ENCODE measurements around the gene ARRB1. TPM values are rescaled to one million over a fixed set of nuclear protein-coding genes. Genes with fewer than 3 reads are reported as not detected.
"Not testable (repeated sequence)": the region's sequence is repeated elsewhere in the genome, so short reads cannot be mapped to it uniquely, and the experiment has no call there.

The ARRB1 gene
- polyA plus RNA-seq, 1 experiment: 15.7 TPM

GRCh38 chr11:75365711-75366181 lies 14.3 kb upstream of the ARRB1 start:
- no peak for TF ChIP-seq CTCF (IDR thresholded peaks at IDR 0.05; ENCODE audit: insufficient read depth, low read depth, low read length)
- CTCF ChIA-PET: interaction anchor here (0.6 to 0.8 kb wide), 2 partner anchors 22 to 85 kb away, joined by 3 read pairs; no protein-coding TSS in a partner anchor
- peaks cover 8% of the 10 kb centered on the region for H3K27me3 ChIP-seq (ENCODE audit: control insufficient read depth, insufficient read depth, low read length)

GRCh38 chr11:75362285-75362684 lies 10.8 kb upstream of the ARRB1 start:
- DNase-seq (ENCODE audit: low read depth); POLR2A ChIA-PET; H3K4me3 ChIP-seq (ENCODE audit: low read depth, low read length); H3K36me3 ChIP-seq (ENCODE audit: control insufficient read depth, insufficient read depth, low read length); H3K27me3 ChIP-seq (ENCODE audit: control insufficient read depth, insufficient read depth, low read length): not testable (repeated sequence)
- CTCF ChIA-PET: interaction anchor here (0.7 to 2.2 kb wide), 7 partner anchors 9 to 46 kb away, joined by 3 to 8 read pairs (median 3); no protein-coding TSS in a partner anchor

More at GRCh38 chr11:75365711-75366181, 14.3 kb upstream of the ARRB1 start:
- H3K36me3 ChIP-seq (ENCODE audit: control insufficient read depth, insufficient read depth, low read length): no peaks in the 10 kb centered on the region
- no peak for DNase-seq (ENCODE audit: low read depth)
- POLR2A ChIA-PET: no interaction called here
- H3K4me3 ChIP-seq (ENCODE audit: low read depth, low read length): no peak overlapping the region

- no peak for DNase-seq (ENCODE audit: low read depth)
- ChIA-PET CTCF (interaction anchor here (1.1 to 2.0 kb wide), 2 partner anchors 28 to 77 kb away, joined by 3 to 5 read pairs; no protein-coding TSS in a partner anchor), POLR2A (no interaction called here)
- Histone ChIP-seq H3K27me3 (ENCODE audit: control insufficient read depth, insufficient read depth, low read length) (no peaks in the 10 kb centered on the region), H3K4me3 (ENCODE audit: low read depth, low read length) (no peak overlapping the region), H3K36me3 (ENCODE audit: control insufficient read depth, insufficient read depth, low read length) (no peaks in the 10 kb centered on the region)
- no peak for TF ChIP-seq CTCF (IDR thresholded peaks at IDR 0.05; ENCODE audit: insufficient read depth, low read depth, low read length)
These were observed 5.2 kb upstream of the ARRB1 start for GRCh38 chr11:75356613-75357012.

GRCh38 chr11:75355051-75355450 lies 3.6 kb upstream of the ARRB1 start:
- POLR2A ChIA-PET: no interaction called here
- CTCF ChIA-PET: interaction anchor here (2.0 kb wide), 1 partner anchor 76 kb away, joined by 5 read pairs; no protein-coding TSS in a partner anchor
- no peak for DNase-seq (ENCODE audit: low read depth)
- H3K4me3 ChIP-seq (ENCODE audit: low read depth, low read length): no peak overlapping the region
- no peak for TF ChIP-seq CTCF (IDR thresholded peaks at IDR 0.05; ENCODE audit: insufficient read depth, low read depth, low read length)
- H3K27me3 ChIP-seq (ENCODE audit: control insufficient read depth, insufficient read depth, low read length): no peaks in the 10 kb centered on the region
- no peaks in the 10 kb centered on the region for H3K36me3 ChIP-seq (ENCODE audit: control insufficient read depth, insufficient read depth, low read length)

GRCh38 chr11:75352588-75353206 lies 1.2 kb upstream of the ARRB1 start:
- H3K36me3 ChIP-seq (ENCODE audit: control insufficient read depth, insufficient read depth, low read length): no peaks in the 10 kb centered on the region
- ChIA-PET POLR2A (no interaction called here), CTCF (interaction anchor here (0.9 to 2.1 kb wide), 5 partner anchors 10 to 73 kb away, joined by 3 to 8 read pairs (median 3); no protein-coding TSS in a partner anchor)
- no peak for TF ChIP-seq CTCF (IDR thresholded peaks at IDR 0.05; ENCODE audit: insufficient read depth, low read depth, low read length)
- DNase-seq (ENCODE audit: low read depth): no peak
- no peaks in the 10 kb centered on the region for H3K27me3 ChIP-seq (ENCODE audit: control insufficient read depth, insufficient read depth, low read length)
- H3K4me3 ChIP-seq (ENCODE audit: low read depth, low read length): peak overlapping the region; percentile 53

Measured in BJ (cell line).